CD4-positive, alpha-beta T cell (primary cell): ENCODE measurements around the gene TMEM252. TPM values are rescaled to one million over a fixed set of nuclear protein-coding genes. Genes with fewer than 3 reads are reported as not detected.

Source experiments
- ATAC-seq: fragments of 200-7000 bp; cut with Tn5 transposase; one replicate; pipeline ENCODE4 v1.10.0; 2022; ENCODE audit warnings: mild to moderate bottlenecking; ENCODE audit not compliant: poor library complexity
- CTCF ChIA-PET: fragments of 350-600 bp; sonication (Branson Sonifier 250); formaldehyde crosslinking; loops from one replicate; lab custom pipeline; 2021; ENCODE audit warnings: antibody characterized with exemption, inconsistent platforms; lab: Charles Lee
- POLR2A ChIA-PET: fragments of 350-600 bp; sonication (Branson Sonifier 250); formaldehyde crosslinking; loops from one replicate; lab custom pipeline; 2021; ENCODE audit warnings: antibody characterized with exemption, inconsistent platforms; lab: Charles Lee
- DNase-seq, 14 experiments: peaks; one replicate each; pipeline ENCODE4 v3.0.0-alpha.2; 2013 to 2020; ENCODE audit warnings: mixed read lengths in 2 of 14
- H3K27ac ChIP-seq, 2 donors: one replicate each; pipeline versions ENCODE4 v1.5.1 to v1.7.0; 2013; ENCODE audit warnings: low read length in 2 of 2, low read depth in 1 of 2, mild to moderate bottlenecking in 1 of 2
- H3K27me3 ChIP-seq, 2 experiments: 1 replicate in 1 of 2; 2 replicates in 1 of 2; pipeline versions ENCODE4 v1.6.1 to v1.7.0; 2013; ENCODE audit warnings: low read length in 2 of 2, control low read depth in 1 of 2, mild to moderate bottlenecking in 1 of 2, moderate library complexity in 1 of 2; ENCODE audit not compliant: insufficient read depth in 2 of 2, control insufficient read depth in 1 of 2
- H3K36me3 ChIP-seq: one replicate; pipeline ENCODE4 v1.6.1; 2013; ENCODE audit warnings: low read length, control low read depth; ENCODE audit not compliant: insufficient read depth
- H3K4me1 ChIP-seq: one replicate; pipeline ENCODE4 v1.6.1; 2013; ENCODE audit warnings: low read length, control low read depth; ENCODE audit not compliant: insufficient read depth
- H3K4me3 ChIP-seq: one replicate; pipeline ENCODE4 v1.5.1; 2013; ENCODE audit warnings: mild to moderate bottlenecking, low read length, moderate library complexity
- H3K9me3 ChIP-seq, 2 experiments: 1 replicate in 1 of 2; 2 replicates in 1 of 2; pipeline versions ENCODE4 v1.6.1 to v1.7.0; 2013; ENCODE audit warnings: low read length in 2 of 2, mild to moderate bottlenecking in 2 of 2, control low read depth in 1 of 2, moderate library complexity in 1 of 2; ENCODE audit not compliant: control insufficient read depth in 1 of 2, insufficient read depth in 1 of 2
- H3K27ac Mint-ChIP-seq: one replicate; pipeline ENCODE4 v1.8.0; 2020; ENCODE audit warnings: mixed read lengths
- H3K27me3 Mint-ChIP-seq: one replicate; pipeline ENCODE4 v1.8.0; 2021; ENCODE audit warnings: mixed read lengths
- H3K36me3 Mint-ChIP-seq: one replicate; pipeline ENCODE4 v1.8.0; 2021; ENCODE audit warnings: low read depth, mixed read lengths
- H3K4me1 Mint-ChIP-seq: one replicate; pipeline ENCODE4 v1.8.0; 2021; ENCODE audit warnings: low read depth, mixed read lengths
- H3K4me3 Mint-ChIP-seq: one replicate; pipeline ENCODE4 v1.8.0; 2020; ENCODE audit warnings: mild to moderate bottlenecking, mixed read lengths
- H3K9me3 Mint-ChIP-seq: one replicate; pipeline ENCODE4 v1.8.0; 2020; ENCODE audit warnings: mixed read lengths
- intact Hi-C, 2 experiments: fragments of 100-400 bp; cut with DNase I in 1 of 2; cut with micrococcal nuclease in 1 of 2; formaldehyde crosslinking; loops; one replicate each; pipeline versions ENCODE4 v1.15.1 to v1.9.0; 2023 to 2025; cut with DNase I, micrococcal nuclease
- total RNA-seq, 174 experiments: library from RNA in 2 of 174; stranded (reverse) in 2 of 174; gene quantifications; one replicate each; pipeline ENCODE4 v1.2.3 and lab custom pipeline; 2021 to 2026
- TF ChIP-seq, protein P1 (sequence below): fragments of 200-600 bp; IDR thresholded peaks from one replicate; pipeline ENCODE4 v1.8.0; 2022; ENCODE audit warnings: antibody characterized with exemption, mild to moderate bottlenecking

TMEM252 gene
- total RNA-seq, 2 experiments from 2014 or later = not detected

DNA sequence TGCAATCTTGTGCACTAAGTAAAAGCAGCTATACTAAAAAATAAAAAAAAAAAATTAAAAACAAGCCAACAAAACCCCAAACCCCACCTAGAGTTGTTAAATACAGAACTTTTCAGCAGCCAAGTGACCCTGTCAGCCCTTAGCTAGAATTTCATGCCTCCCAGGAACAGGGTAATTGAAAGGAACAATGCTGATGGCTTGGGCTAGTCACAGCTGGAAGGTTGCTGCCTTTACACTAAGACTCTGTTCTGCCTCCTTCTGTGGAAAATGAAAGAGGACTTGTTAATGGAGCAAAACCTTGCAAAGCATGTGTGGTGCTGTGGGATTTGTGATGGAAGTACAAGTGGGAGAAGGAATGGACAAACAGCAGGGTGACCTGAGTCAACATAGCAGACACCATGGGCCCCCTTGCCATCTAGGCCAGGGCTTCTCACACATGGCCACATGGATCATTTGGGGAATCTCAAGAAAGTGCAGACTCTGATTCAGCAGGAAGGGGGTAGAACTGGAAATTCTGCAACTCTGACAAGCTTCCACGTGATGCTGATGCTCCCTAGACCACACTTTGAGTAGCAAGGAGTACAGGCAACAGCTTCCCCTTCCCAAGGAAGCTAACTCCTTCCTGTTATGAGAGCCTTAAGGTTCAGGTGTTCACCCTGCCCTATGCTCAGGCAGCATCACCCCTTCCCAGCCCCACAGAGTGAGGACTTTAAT, 14.9 kb upstream of the TMEM252 start:
- Mint-ChIP-seq H3K36me3 (no peaks in the 10 kb centered on the region), H3K4me1 (peaks cover 6% of the 10 kb centered on the region), H3K4me3 (no peak overlapping the region), H3K27me3 (peaks cover 26% of the 10 kb centered on the region), H3K27ac (no peak overlapping the region), H3K9me3 (no peaks in the 10 kb centered on the region)
- ChIA-PET POLR2A (no interaction called here), CTCF (no interaction called here)
- Histone ChIP-seq H3K4me3 (no peak overlapping the region), H3K27ac (no peak overlapping the region), H3K36me3 (no peaks in the 10 kb centered on the region), H3K9me3 (no peaks in the 10 kb centered on the region), H3K4me1 (peaks cover 11% of the 10 kb centered on the region), H3K27me3 (peaks cover under 1 to 3% of the 10 kb centered on the region in 2 experiments)
- no peak for ATAC-seq
- TF ChIP-seq, protein P1, sequence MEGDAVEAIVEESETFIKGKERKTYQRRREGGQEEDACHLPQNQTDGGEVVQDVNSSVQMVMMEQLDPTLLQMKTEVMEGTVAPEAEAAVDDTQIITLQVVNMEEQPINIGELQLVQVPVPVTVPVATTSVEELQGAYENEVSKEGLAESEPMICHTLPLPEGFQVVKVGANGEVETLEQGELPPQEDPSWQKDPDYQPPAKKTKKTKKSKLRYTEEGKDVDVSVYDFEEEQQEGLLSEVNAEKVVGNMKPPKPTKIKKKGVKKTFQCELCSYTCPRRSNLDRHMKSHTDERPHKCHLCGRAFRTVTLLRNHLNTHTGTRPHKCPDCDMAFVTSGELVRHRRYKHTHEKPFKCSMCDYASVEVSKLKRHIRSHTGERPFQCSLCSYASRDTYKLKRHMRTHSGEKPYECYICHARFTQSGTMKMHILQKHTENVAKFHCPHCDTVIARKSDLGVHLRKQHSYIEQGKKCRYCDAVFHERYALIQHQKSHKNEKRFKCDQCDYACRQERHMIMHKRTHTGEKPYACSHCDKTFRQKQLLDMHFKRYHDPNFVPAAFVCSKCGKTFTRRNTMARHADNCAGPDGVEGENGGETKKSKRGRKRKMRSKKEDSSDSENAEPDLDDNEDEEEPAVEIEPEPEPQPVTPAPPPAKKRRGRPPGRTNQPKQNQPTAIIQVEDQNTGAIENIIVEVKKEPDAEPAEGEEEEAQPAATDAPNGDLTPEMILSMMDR = no peak
- DNase-seq = peak in 2 of 14 experiments; percentile 23 to 48
- intact Hi-C loops = no loop called here

- H3K9me3 ChIP-seq = no peaks in the 10 kb centered on the region
- Mint-ChIP-seq H3K27ac (no peak overlapping the region), H3K9me3 (no peaks in the 10 kb centered on the region), H3K36me3 (no peaks in the 10 kb centered on the region), H3K4me1 (no peaks in the 10 kb centered on the region), H3K27me3 (peaks cover 21% of the 10 kb centered on the region), H3K4me3 (no peak overlapping the region)
- intact Hi-C loops = no loop called here
- ATAC-seq = no peak
- H3K27me3 ChIP-seq = no peaks in the 10 kb centered on the region
- no peak for DNase-seq
- H3K27ac ChIP-seq = no peak overlapping the region
- ChIA-PET POLR2A (no interaction called here), CTCF (no interaction called here)
- H3K4me1 ChIP-seq = no peaks in the 10 kb centered on the region
- no peak overlapping the region for H3K4me3 ChIP-seq
- TF ChIP-seq, protein P1 = no peak
- H3K36me3 ChIP-seq = no peaks in the 10 kb centered on the region
Observed at GRCh38 chr9:68552700-68553476, 12.2 kb upstream of the TMEM252 start.

DNA sequence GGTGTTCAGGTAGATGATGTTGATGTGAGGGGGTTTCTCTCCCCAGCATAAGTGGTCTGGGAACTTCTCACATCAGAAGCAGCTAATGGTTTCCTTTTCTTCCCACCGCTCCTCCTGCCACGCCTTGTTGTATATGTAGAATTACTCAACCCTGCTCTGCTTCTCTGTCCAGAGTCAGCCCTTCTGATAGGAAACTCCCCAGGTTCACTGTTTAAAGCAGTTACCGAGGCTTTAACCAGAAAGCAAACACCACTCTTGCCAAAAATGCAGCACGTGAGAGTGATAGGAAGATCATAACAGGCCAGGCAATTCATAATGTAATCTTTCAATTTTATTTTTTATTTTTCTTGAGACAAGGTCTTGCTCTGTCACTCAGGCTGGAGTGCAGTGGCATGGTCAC, 10.5 kb upstream of the TMEM252 start:
- H3K9me3 ChIP-seq = no peaks in the 10 kb centered on the region
- CTCF ChIA-PET = no interaction called here
- peak in 2 of 14 experiments; percentile 10 to 23 for DNase-seq
- peaks cover 0 to 4% of the 10 kb centered on the region in 2 experiments for H3K27me3 ChIP-seq
- POLR2A ChIA-PET = no interaction called here
- H3K4me3 ChIP-seq = no peak overlapping the region
- no peak for ATAC-seq
- H3K36me3 ChIP-seq = no peaks in the 10 kb centered on the region
- H3K27ac Mint-ChIP-seq = no peak overlapping the region
- H3K27ac ChIP-seq = no peak overlapping the region
- no peaks in the 10 kb centered on the region for H3K9me3 Mint-ChIP-seq
- H3K4me3 Mint-ChIP-seq = no peak overlapping the region
- no peaks in the 10 kb centered on the region for H3K36me3 Mint-ChIP-seq
- intact Hi-C loops = no loop called here
- TF ChIP-seq, protein P1 = no peak
- H3K27me3 Mint-ChIP-seq = peaks cover 11% of the 10 kb centered on the region
- H3K4me1 Mint-ChIP-seq = no peaks in the 10 kb centered on the region
- H3K4me1 ChIP-seq = no peaks in the 10 kb centered on the region
